DMS53 treated with DMSO at 0.1 percent for 48 hours (cell line): ENCODE measurements around the gene RAPGEF1.
A peak's percentile ranks its signal among the peaks of the same experiment; 100 is the strongest.

Experiments
- DNase-seq: peaks from one replicate; lab custom pipeline; 2025; ENCODE audit not compliant: unreplicated experiment; lab: John Stamatoyannopoulos, UW

Gene RAPGEF1

DNA sequence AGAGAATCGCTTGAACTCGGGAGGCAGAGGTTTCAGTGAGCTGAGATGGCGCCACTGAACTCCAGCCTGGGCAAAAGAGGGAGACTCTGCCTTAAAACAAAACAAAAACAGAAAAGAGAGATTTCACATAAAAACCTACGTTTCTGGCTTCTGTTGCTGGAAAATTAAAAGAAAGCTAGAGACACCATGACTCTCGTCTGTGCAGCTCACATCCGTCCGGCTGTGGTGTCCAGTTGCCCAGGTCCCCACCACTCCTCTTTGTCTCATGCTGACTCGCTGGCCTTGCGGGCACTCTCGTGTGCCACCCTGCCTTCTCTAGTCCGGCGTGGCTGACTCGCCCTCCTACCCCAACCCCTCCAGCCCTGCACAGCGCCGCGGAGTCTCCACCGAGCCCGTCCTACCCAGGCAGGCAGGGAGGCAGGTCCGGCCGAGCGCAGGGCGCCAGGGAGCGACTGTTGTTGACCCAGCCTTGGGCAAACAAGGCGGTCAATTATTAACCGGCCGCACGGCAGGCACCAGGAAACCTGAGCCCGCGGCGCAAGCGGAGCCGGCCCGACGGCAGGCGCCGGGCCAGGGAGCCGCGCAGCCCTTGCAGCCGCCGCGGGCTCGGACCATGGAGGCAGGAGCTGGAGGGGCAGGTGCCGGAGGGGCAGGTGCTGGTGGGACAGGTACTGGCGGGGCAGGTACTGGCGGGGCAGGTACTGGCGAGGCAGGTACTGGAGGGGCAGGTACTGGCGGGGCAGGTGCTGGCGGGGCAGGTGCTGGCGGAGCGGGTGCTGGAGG is 194.7 kb downstream of the RAPGEF1 start, which contains the start of gene PRRT1B:
TSS of gene PRRT1B (plus strand) at position 521 of the 783 bp plus-strand sequence. CDS start at position 614, 93 bp downstream.
- DNase-seq, result peak; percentile 92

DNA sequence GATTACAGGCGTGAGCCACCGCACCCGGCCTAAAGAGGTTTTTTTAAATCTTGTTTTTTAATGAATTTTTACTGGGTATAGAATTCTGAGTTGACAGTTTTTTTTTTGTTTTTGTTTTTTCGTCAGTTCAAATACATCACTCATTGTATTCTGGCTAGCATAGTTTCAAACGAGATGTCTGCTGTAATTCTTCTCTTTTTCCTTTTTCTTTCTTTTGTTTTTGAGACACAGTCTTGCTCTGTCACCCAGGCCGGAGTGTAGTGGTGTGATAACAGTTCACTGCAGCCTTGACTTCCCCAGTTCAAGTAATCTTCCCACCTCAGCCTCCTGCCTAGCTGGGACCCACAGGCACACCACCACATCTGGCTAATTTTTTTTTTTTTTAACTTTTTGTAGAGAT is 196.7 kb downstream of the RAPGEF1 start:
- DNase-seq, result no peak

DNA sequence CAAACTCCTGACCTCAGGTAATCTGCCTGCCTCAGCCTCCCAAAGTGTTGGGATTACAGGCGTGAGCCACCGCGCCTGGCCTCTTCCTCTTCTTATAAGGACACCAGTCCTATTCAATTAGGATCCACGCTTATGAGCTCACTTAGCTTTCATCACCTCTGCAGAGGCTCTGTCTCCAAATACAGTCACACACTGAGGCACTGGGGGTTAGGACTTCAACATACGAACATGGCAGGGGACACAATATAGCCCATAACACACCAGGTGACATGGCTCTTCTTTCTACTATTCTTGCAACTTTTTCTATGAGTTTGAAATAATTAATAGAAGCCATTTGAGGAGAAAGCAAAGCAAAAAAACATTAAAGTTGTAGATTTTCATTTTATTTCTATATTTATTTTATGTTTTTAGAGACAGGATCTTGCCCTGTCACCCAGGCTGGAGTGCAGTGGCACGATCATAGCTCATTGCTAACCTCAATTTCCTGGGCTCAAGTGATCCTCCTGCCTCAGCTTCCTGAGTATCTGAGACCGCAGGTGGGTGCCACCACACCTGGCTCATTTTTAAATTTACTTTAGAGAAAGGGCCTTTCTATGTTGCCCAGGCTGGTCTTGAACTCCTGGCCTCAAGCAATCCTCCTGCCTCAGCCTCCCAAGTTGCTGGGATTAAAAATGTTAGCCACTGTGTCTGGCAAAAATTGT is 200.5 kb downstream of the RAPGEF1 start:
- no peak for DNase-seq

DNA sequence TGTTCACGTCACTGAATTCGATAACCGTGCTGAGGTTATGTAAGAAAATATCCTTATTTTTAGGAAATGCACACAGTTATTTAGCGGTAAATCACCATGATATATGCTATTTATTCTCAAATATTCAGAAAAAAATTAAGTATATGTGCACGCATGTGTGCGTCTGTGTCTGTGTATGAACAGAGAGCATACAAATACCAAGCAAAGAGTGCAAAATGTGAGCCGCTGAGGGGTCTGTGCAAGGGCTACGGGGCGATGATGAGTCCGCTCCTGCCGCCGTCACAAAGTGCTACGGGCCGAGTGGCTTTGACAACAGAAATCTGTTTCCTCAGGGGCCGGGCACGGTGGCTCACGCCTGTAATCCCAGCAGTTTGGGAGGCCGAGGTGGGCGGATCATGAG is 201.9 kb downstream of the RAPGEF1 start:
- no peak for DNase-seq

DNA sequence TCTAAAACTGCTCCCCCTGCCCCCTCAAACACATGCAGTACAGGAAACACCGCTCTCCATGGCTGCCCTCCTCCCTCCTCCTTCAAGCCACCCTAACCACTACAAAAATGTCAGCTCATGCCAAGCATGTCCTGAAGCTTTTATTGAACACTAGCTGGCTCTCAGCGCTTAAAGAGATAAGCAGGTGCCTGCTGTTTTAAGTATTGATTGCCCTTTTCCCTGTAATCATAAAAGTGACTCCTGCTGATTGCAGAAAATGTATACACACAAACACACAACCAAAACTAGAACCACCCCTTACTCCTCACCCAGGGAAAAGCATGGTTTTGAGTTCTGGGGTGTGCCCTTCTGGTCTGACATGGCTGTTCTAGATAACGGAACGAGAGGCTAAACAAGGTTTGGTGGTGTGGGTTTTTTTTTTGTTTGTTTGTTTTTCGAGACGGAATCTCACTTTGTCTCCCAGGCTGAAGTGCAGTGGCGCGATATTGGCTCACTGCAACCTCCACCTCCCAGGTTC is 205.1 kb downstream of the RAPGEF1 start:
- no peak for DNase-seq

DNA sequence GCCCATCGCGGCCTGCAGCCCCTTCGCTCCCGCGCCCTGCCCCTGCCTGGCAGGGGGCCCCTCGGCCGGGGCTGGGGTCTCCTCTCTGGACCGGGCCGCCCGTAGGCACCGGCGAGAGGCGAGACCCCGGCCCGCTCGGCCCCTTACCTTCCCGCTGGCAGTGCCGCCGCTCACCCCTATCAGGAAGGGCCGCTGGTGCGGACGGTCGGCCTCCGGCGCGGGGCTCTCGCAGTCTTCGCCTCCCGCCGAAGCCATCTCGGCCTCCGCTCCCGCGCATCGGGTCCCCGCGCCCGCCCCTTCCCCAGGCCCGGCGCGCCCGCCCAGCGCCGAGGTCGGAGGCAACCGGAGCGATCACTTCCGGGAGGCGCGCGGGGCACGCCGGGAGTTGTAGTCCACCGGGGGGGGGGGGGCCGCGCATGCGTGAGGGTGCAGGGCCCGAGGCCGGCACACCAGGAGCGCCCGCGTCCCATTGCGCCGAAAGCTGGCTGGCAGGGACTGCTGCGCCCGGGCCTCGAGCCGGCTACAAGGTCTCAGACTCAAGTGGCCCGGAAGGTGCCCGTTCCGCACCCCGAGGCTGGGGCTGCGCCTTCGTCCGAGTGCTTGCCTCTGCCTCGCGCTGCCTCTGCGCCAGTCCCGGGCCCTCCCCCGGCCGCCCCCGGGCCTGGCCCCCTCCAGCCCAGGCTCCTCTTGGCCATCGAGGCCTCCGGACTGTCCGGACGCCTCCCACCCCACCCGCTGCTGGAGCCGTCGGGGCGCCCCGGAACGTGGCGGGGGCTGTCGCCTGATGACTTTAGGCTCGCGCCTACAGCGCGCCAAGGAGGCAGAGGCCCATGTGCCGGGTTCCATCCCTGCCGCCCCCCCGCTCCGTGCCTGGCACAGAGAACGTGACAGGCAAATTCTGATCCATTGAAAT is 208.7 kb downstream of the RAPGEF1 start, which contains the start of gene UCK1:
TSS of gene UCK1 (minus strand) at position 344 of the 913 bp plus-strand sequence. CDS start at position 255, 89 bp downstream.
- peak; percentile 75 for DNase-seq

DNA sequence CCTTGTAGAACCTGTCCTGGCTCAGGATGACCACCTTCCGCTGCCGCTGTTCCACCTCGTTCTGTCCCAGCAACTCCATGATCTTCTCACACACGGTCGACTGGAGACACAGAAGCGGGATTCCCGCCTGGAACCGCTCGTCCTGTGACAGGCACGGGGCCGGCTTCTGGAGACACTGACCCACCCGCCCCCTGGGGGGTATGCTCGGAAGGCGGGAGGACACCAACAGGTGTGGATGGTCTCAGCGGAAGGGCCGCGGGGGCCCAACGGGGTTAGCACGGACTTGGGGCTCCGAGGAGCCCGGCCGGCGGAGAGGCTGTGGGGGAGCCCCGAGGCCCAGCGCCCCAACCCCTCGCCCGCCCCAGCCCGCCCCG is 209.3 kb downstream of the RAPGEF1 start:
- DNase-seq, result peak; percentile 38

DNA sequence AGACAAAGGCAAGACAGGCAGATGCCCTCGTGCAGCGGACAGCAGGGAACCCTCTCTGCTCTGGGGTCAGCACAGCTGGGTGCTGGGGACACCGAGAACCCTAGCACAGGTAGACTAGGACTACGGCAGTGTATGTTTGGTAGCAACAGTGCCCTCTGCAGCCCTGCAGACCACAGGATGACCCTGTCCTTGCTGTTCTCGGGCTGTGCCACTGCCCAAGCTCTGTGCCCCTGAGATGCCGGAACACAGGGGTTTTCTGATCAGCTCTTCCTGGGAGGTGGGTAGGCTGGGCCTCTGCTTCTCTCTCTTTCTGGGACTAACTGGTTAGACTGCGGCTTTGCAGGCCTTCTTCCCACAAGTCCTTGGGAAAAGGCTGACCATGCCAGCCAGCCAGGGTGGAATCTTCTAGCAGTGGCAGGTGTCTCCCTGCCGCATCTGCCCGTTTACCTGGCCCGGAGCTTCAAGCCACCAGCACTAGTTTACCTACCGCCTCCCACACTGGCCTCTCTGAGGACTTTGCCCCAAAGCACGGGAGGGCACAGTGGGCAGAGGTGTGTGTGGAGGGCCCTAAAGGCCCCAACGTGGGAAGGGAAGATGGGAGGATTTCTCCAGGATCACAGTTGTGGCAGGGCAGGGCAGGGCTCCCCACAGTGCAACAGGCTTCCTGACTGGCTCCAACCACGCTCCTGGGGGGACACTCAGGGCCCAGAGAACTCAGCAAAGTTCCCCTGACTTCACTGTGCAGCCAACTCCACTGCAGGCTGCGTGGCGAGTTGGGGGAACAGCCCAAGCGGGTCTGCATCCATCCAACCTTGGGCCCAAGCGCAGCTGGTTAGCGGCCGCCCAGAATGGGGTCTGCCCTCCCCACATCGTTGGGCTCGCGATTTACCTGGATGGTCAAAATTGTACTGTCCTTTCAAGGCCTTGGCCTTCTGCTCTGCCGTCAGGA is 210.0 kb downstream of the RAPGEF1 start:
- DNase-seq, result no peak

DNA sequence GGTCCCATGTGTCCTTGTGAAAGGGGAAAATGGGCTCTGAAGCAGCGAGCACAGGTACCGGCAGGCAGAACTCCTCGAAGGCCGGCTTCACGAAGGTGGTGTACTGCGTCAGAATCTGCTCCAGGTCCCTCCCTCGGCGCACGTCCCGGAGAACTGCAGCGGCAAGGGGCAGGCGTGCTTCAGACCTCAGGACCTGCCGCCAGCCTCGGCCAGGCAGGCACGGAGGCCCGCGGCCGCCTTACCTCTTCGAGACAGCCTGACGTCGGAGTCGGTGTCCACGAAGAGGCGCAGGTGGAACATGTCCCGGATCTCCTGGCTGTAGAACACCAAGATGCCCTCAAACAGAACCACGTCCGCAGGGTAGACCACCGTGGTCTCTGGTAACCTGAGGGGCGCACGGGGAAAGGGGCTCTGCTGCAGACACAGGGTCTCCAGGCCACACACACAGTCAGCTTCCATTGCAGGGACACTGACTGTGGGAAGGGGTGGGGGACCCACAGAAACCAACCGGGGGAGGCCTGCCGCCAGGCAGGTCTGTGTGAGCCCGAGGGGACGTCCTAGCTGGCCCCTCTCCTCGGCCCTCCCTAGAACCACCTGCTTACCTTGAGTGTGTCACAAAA is 210.9 kb downstream of the RAPGEF1 start:
- DNase-seq, result no peak

DNA sequence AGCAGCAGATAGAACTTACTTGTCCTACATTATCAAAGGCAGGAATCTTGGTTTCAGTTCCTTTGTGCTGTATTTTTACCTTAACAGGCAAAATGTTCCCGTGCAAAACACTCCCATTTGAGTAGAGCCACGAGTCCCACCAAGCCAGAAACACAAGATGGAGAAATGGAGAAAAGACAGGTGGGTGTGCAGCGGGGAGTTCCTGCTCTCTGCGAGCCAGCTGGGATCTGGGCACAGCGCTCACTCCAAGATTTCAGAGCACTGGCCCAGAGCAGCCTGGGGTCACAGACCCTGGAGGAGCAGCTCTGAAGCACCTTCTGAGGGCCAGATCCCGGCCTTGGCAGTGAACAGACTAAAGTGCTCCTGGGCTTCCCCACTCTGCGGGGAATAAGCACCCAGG is 211.7 kb downstream of the RAPGEF1 start:
- DNase-seq, result no peak
